GM10248 (cell line): ENCODE results near the gene RXRA.

ENCODE experiments used
- CTCF ChIA-PET: fragments of 300-600 bp; sonication (Branson Sonifier 250); formaldehyde crosslinking; extraction: SDS; loops from one replicate; lab custom pipeline; 2021; ENCODE audit warnings: antibody characterized with exemption; lab: Yijun Ruan, JAX
- POLR2A ChIA-PET: fragments of 350-650 bp; sonication (Branson Sonifier 250); formaldehyde crosslinking; extraction: SDS; loops from one replicate; lab custom pipeline; 2020; ENCODE audit warnings: antibody characterized with exemption; lab: Yijun Ruan, JAX
- DNase-seq: peaks from one replicate; pipeline ENCODE4 v3.0.0; 2012; ENCODE audit errors: extremely low spot score
- CTCF ChIP-seq: IDR thresholded peaks from 2 replicates; pipeline ENCODE4 v1.5.1; 2012; ENCODE audit warnings: mild to moderate bottlenecking, low read depth; ENCODE audit errors: extremely low read depth, missing control alignments, control extremely low read depth

Gene RXRA

GRCh38 chr9:134375430-134376385 lies 49.5 kb downstream of the RXRA start:
- CTCF ChIA-PET, result no interaction called here
- POLR2A ChIA-PET, result no interaction called here
- no peak for DNase-seq
- TF ChIP-seq CTCF, result no peak

GRCh38 chr9:134376386-134377142 lies 50.3 kb downstream of the RXRA start:
- CTCF ChIA-PET, result interaction anchor here (0.9 to 1.5 kb wide), 3 partner anchors 12 to 205 kb away, joined by 3 read pairs; no protein-coding TSS in a partner anchor
- TF ChIP-seq CTCF, result no peak
- POLR2A ChIA-PET, result no interaction called here
- DNase-seq, result no peak

GRCh38 chr9:134377143-134377484 lies 50.9 kb downstream of the RXRA start:
- TF ChIP-seq CTCF, result no peak
- ChIA-PET CTCF (interaction anchor here (0.9 to 1.5 kb wide), 3 partner anchors 13 to 206 kb away, joined by 3 read pairs; no protein-coding TSS in a partner anchor), POLR2A (no interaction called here)
- DNase-seq, result no peak

- no peak for DNase-seq
- CTCF ChIA-PET, result interaction anchor here (1.5 to 1.7 kb wide), 2 partner anchors 13 to 16 kb away, joined by 3 to 5 read pairs; no protein-coding TSS in a partner anchor
- POLR2A ChIA-PET, result no interaction called here
- TF ChIP-seq CTCF, result no peak
These were observed 51.7 kb downstream of the RXRA start for GRCh38 chr9:134377976-134378375.

GRCh38 chr9:134378901-134379338 lies 52.7 kb downstream of the RXRA start:
- CTCF ChIA-PET, result interaction anchor here (0.9 to 2.4 kb wide), 3 partner anchors 13 to 70 kb away, joined by 3 to 7 read pairs (median 5); no protein-coding TSS in a partner anchor
- no peak for DNase-seq
- no peak for TF ChIP-seq CTCF
- POLR2A ChIA-PET, result no interaction called here

- CTCF ChIA-PET, result interaction anchor here (0.9 to 2.4 kb wide), 3 partner anchors 12 to 69 kb away, joined by 3 to 7 read pairs (median 5); no protein-coding TSS in a partner anchor
- no peak for DNase-seq
These were observed 53.6 kb downstream of the RXRA start for GRCh38 chr9:134379831-134380365.

More at GRCh38 chr9:134379831-134380365, 53.6 kb downstream of the RXRA start:
- POLR2A ChIA-PET, result no interaction called here
- no peak for TF ChIP-seq CTCF
